Natural killer cell (primary cell): ENCODE results near the gene TOR1A. TPM values are rescaled to one million over a fixed set of nuclear protein-coding genes. Genes with fewer than 3 reads are reported as not detected.

Experiments used
- ATAC-seq, 3 donors: fragments of 150-1000 bp in 2 of 3; fragments of 200-7000 bp in 1 of 3; cut with Tn5 transposase; 1 replicate in 1 of 3; 2 replicates in 2 of 3; pipeline ENCODE4 v1.10.0; 2021; ENCODE audit warnings: mild to moderate bottlenecking in 2 of 3, moderate library complexity in 2 of 3
- DNase-seq, 2 donors: peaks; one replicate each; pipeline versions ENCODE4 v3.0.0 to v3.0.0-alpha.2; 2013 to 2021; ENCODE audit warnings: mixed read lengths in 1 of 2
- H3K27ac ChIP-seq: one replicate; pipeline ENCODE4 v1.5.1; 2013; ENCODE audit warnings: mild to moderate bottlenecking, low read length
- H3K27me3 ChIP-seq: one replicate; pipeline ENCODE4 v1.6.1; 2013; ENCODE audit warnings: low read length; ENCODE audit not compliant: control insufficient read depth, insufficient read depth
- H3K36me3 ChIP-seq: one replicate; pipeline ENCODE4 v1.6.1; 2013; ENCODE audit warnings: low read length; ENCODE audit not compliant: control insufficient read depth, insufficient read depth
- H3K4me1 ChIP-seq: one replicate; pipeline ENCODE4 v1.6.1; 2013; ENCODE audit warnings: low read length; ENCODE audit not compliant: control insufficient read depth, insufficient read depth
- H3K4me3 ChIP-seq: one replicate; pipeline ENCODE4 v1.5.1; 2013; ENCODE audit warnings: low read length
- H3K9me3 ChIP-seq: one replicate; pipeline ENCODE4 v1.6.1; 2013; ENCODE audit warnings: low read length; ENCODE audit not compliant: control insufficient read depth, insufficient read depth
- H3K27ac Mint-ChIP-seq, 2 donors: one replicate each; pipeline ENCODE4 v1.8.0; 2022; ENCODE audit warnings: mild to moderate bottlenecking in 2 of 2, mixed read lengths in 2 of 2, moderate library complexity in 1 of 2
- H3K27me3 Mint-ChIP-seq, 2 donors: one replicate each; pipeline ENCODE4 v1.8.0; 2022; ENCODE audit warnings: low read depth in 2 of 2, mixed read lengths in 2 of 2
- H3K36me3 Mint-ChIP-seq: one replicate; pipeline ENCODE4 v1.8.0; 2022; ENCODE audit warnings: mixed read lengths
- H3K4me1 Mint-ChIP-seq, 2 donors: one replicate each; pipeline ENCODE4 v1.8.0; 2022; ENCODE audit warnings: mixed read lengths in 2 of 2
- H3K4me3 Mint-ChIP-seq: one replicate; pipeline ENCODE4 v1.8.0; 2022; ENCODE audit warnings: mild to moderate bottlenecking, moderate library complexity, mixed read lengths
- H3K9me3 Mint-ChIP-seq, 2 donors: one replicate each; pipeline ENCODE4 v1.8.0; 2022; ENCODE audit warnings: mixed read lengths in 2 of 2
- CTCF ChIP-seq: fragments of 200-600 bp; IDR thresholded peaks from one replicate; pipeline ENCODE4 v1.8.0; 2022; ENCODE audit warnings: antibody characterized with exemption
- WGBS: methylation state at CpG from one replicate; pipeline ENCODE4 v1.1.7; 2013; ENCODE audit warnings: missing lambda C conversion rate; ENCODE audit not compliant: insufficient coverage; 5-methylcytosine and 5-hydroxymethylcytosine counted together
- intact Hi-C: fragments of 100-400 bp; cut with micrococcal nuclease; formaldehyde crosslinking; loops from one replicate; pipeline ENCODE4 v1.14.2; 2022
- total RNA-seq, 4 donors: library from RNA; stranded (reverse); fragments of 120-200 nt in 1 of 4; gene quantifications; one replicate each; pipeline versions ENCODE4 v1.2.3 to v1.2.4, GENCODE V29; 2013 to 2022

The TOR1A gene
- total RNA-seq, 3 donors from 2014 or later (not counting 1 experiment from before 2014, with no cell fraction given), result 26.1 to 36.4 (median 34.8) TPM

GRCh38 chr9:129828051-129828450, 4.1 kb upstream of the TOR1A start:
- H3K36me3 Mint-ChIP-seq, result no peaks in the 10 kb centered on the region
- Histone ChIP-seq H3K4me3 (no peak overlapping the region), H3K4me1 (peaks cover 6% of the 10 kb centered on the region), H3K9me3 (no peaks in the 10 kb centered on the region), H3K27ac (no peak overlapping the region), H3K27me3 (no peaks in the 10 kb centered on the region), H3K36me3 (peaks cover 50% of the 10 kb centered on the region)
- no peak overlapping the region for H3K27ac Mint-ChIP-seq
- WGBS, result 76% methylated on average over 7 of the region's 9 CpGs
- intact Hi-C loops, result loop anchor here (10.0 kb wide), 1 partner anchor 217 kb away; the partner anchor contains the start of gene FNBP1
- no peak for ATAC-seq
- no peak for DNase-seq
- no peaks in the 10 kb centered on the region for H3K27me3 Mint-ChIP-seq
- no peak for TF ChIP-seq CTCF
- peaks cover 2 to 3% of the 10 kb centered on the region in 2 donors for H3K4me1 Mint-ChIP-seq
- H3K9me3 Mint-ChIP-seq, result no peaks in the 10 kb centered on the region
- H3K4me3 Mint-ChIP-seq, result no peak overlapping the region

GRCh38 chr9:129826759-129827158, 2.8 kb upstream of the TOR1A start:
- H3K4me3 ChIP-seq, result no peak overlapping the region
- H3K27ac Mint-ChIP-seq, result no peak overlapping the region
- peaks cover 49% of the 10 kb centered on the region for H3K36me3 ChIP-seq
- WGBS, result 83% methylated on average over 1 of the region's 1 CpG
- no peaks in the 10 kb centered on the region for H3K9me3 Mint-ChIP-seq
- TF ChIP-seq CTCF, result no peak
- H3K9me3 ChIP-seq, result no peaks in the 10 kb centered on the region
- H3K4me1 Mint-ChIP-seq, result peaks cover 11 to 13% of the 10 kb centered on the region in 2 donors
- H3K4me3 Mint-ChIP-seq, result no peak overlapping the region
- no peak for ATAC-seq
- no peaks in the 10 kb centered on the region for H3K27me3 Mint-ChIP-seq
- peaks cover 13% of the 10 kb centered on the region for H3K4me1 ChIP-seq
- no peaks in the 10 kb centered on the region for H3K36me3 Mint-ChIP-seq
- no peak overlapping the region for H3K27ac ChIP-seq
- intact Hi-C loops, result loop anchor here (10.0 kb wide), 1 partner anchor 218 kb away; the partner anchor contains the start of gene FNBP1
- H3K27me3 ChIP-seq, result no peaks in the 10 kb centered on the region
- DNase-seq, result no peak

GRCh38 chr9:129826344-129826743, 2.4 kb upstream of the TOR1A start:
- no peak for ATAC-seq
- TF ChIP-seq CTCF, result no peak
- H3K9me3 ChIP-seq, result no peaks in the 10 kb centered on the region
- H3K4me1 ChIP-seq, result peaks cover 13% of the 10 kb centered on the region
- Mint-ChIP-seq H3K27ac (no peak overlapping the region), H3K4me1 (peaks cover 11 to 13% of the 10 kb centered on the region in 2 donors), H3K9me3 (no peaks in the 10 kb centered on the region), H3K36me3 (no peaks in the 10 kb centered on the region), H3K27me3 (no peaks in the 10 kb centered on the region), H3K4me3 (no peak overlapping the region)
- no peaks in the 10 kb centered on the region for H3K27me3 ChIP-seq
- H3K36me3 ChIP-seq, result peaks cover 47% of the 10 kb centered on the region
- intact Hi-C loops, result loop anchor here (10.0 kb wide), 1 partner anchor 218 kb away; the partner anchor contains the start of gene FNBP1
- DNase-seq, result no peak
- WGBS, result 93% methylated on average over 6 of the region's 6 CpGs
- H3K27ac ChIP-seq, result no peak overlapping the region
- no peak overlapping the region for H3K4me3 ChIP-seq

- peaks cover 13% of the 10 kb centered on the region for H3K4me1 ChIP-seq
- no peak for DNase-seq
- H3K27me3 ChIP-seq, result no peaks in the 10 kb centered on the region
- no peaks in the 10 kb centered on the region for H3K9me3 Mint-ChIP-seq
- peak overlapping the region; percentile 51 for H3K27ac ChIP-seq
- intact Hi-C loops, result loop anchor here (5.0 to 10.0 kb wide), 2 partner anchors 64 to 221 kb away; partner anchors contain the start of gene FNBP1
- H3K4me1 Mint-ChIP-seq, result peaks cover 17 to 18% of the 10 kb centered on the region in 2 donors
- TF ChIP-seq CTCF, result no peak
- H3K4me3 ChIP-seq, result peak overlapping the region; percentile 51
- no peaks in the 10 kb centered on the region for H3K36me3 Mint-ChIP-seq
- H3K27me3 Mint-ChIP-seq, result no peaks in the 10 kb centered on the region
- H3K9me3 ChIP-seq, result no peaks in the 10 kb centered on the region
- H3K27ac Mint-ChIP-seq, result peak overlapping the region; percentile 83 to 87
- H3K36me3 ChIP-seq, result peaks cover 39% of the 10 kb centered on the region
- 1% methylated on average over 13 of the region's 15 CpGs for WGBS
- H3K4me3 Mint-ChIP-seq, result peak overlapping the region; percentile 89
- peak; percentile 24 to 38 (median 35) for ATAC-seq
Measured at GRCh38 chr9:129823542-129823934, 398 bp downstream of the TOR1A start.
